ENCODE data around the gene IL12A. TPM values are rescaled to one million over a fixed set of nuclear protein-coding genes. Genes with fewer than 3 reads are reported as not detected.

Gene IL12A
- total RNA-seq, 2 donors from 2014 or later, result 0.31 to 3.9 TPM

DNA sequence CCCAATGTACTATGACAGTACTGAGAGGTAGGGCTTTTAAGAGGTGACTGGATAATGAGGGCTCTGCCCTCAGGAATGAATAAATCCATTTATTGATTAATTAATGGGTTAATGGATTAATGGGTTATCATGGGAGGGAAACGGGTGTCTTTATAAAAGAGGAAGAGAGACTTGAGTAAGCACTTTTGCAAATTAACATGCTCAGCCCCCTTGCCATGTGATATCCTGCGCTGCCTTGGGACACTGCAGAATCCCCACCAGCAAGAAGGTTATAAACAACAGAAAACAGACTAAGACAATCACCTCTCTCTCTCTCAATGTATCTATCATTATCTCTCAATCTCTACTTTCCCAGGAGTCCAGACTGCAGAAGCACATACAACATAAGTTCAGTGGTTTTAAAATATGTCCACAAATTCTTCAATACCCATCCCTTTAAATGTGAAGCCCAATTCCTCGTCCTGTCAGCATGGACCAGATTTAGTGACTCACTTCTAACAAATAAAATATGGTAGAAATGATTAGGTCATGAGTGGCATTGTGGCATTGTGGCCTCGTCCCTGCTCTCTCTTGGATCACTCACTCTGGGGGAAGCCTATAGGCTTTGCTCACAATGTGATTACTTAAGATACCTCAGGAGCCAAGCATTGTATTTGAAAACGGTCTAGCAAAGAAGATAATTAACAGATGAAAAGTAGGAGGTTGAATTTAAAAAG lies 40.0 kb upstream of the IL12A start:
- no peak for DNase-seq (ENCODE audit: low spot score)
- Histone ChIP-seq H3K9me3 (no peaks in the 10 kb centered on the region), H3K4me1 (no peaks in the 10 kb centered on the region), H3K27me3 (no peaks in the 10 kb centered on the region), H3K4me3 (no peak overlapping the region), H3K27ac (no peak overlapping the region), H3K36me3 (no peaks in the 10 kb centered on the region)
- TF ChIP-seq, protein P1, sequence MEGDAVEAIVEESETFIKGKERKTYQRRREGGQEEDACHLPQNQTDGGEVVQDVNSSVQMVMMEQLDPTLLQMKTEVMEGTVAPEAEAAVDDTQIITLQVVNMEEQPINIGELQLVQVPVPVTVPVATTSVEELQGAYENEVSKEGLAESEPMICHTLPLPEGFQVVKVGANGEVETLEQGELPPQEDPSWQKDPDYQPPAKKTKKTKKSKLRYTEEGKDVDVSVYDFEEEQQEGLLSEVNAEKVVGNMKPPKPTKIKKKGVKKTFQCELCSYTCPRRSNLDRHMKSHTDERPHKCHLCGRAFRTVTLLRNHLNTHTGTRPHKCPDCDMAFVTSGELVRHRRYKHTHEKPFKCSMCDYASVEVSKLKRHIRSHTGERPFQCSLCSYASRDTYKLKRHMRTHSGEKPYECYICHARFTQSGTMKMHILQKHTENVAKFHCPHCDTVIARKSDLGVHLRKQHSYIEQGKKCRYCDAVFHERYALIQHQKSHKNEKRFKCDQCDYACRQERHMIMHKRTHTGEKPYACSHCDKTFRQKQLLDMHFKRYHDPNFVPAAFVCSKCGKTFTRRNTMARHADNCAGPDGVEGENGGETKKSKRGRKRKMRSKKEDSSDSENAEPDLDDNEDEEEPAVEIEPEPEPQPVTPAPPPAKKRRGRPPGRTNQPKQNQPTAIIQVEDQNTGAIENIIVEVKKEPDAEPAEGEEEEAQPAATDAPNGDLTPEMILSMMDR (IDR thresholded peaks at IDR 0.05), result no peak

DNA sequence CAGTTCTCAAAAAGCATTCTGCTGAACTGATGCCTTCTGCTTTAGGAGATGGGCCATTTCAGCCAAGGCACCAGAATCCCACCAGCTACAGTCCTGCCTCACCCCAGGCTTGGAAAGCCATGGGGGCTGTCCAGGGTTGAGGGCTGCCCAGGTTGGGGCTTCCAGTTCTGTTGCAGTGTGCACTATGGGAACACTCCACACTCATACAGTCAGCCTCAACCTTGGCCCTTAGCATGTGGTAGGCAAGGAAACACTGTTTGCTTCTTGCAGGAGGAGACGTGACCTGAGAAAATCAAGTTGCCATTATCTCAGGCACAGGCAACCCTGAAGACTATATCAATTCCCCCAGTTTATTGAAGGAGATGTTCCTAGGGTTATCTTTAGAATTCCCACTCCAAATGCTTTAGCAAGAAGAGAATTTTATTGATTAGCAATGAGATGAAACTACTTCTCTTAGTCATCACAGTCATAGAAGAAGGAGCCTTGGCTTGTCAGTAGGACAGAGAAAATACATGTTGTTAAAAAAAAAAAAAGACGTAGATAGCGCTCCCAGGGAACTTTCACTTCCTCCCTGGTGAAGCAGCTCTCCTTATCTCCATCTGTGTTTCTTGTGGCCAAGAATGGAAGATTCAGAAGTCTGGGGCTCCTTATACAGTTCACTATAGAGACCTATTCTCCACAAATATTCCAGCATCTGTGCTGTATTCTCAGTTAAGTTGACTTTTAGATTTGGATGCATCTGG lies 38.3 kb upstream of the IL12A start:
- Histone ChIP-seq H3K36me3 (no peaks in the 10 kb centered on the region), H3K4me1 (no peaks in the 10 kb centered on the region), H3K27me3 (no peaks in the 10 kb centered on the region), H3K27ac (no peak overlapping the region), H3K4me3 (no peak overlapping the region), H3K9me3 (no peaks in the 10 kb centered on the region)
- TF ChIP-seq, protein P1 (IDR thresholded peaks at IDR 0.05), result no peak
- DNase-seq (ENCODE audit: low spot score), result no peak

DNA sequence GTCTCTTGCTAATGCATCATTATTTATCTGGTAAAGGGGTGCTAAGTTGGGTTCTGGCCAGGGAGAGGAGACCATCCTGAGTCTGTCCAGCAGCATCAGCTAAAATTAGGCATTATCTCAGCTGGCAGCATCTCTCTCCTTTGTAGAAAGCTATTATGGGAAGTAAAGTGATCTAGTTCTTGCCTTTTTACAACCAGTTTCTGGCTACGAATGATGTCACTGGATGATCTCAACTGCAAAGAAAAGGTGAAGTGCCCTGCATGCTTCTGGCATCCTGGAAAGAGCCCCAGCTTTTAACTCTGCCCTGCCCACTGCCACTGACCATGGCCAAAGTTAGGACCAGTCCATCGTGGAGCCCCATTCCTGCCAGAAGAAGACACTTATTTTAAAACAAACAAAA lies 37.1 kb upstream of the IL12A start:
- no peaks in the 10 kb centered on the region for H3K4me1 ChIP-seq
- H3K27me3 ChIP-seq, result no peaks in the 10 kb centered on the region
- no peaks in the 10 kb centered on the region for H3K9me3 ChIP-seq
- TF ChIP-seq, protein P1 (IDR thresholded peaks at IDR 0.05), result no peak
- no peak for DNase-seq (ENCODE audit: low spot score)
- H3K27ac ChIP-seq, result no peak overlapping the region
- H3K4me3 ChIP-seq, result no peak overlapping the region
- no peaks in the 10 kb centered on the region for H3K36me3 ChIP-seq

DNA sequence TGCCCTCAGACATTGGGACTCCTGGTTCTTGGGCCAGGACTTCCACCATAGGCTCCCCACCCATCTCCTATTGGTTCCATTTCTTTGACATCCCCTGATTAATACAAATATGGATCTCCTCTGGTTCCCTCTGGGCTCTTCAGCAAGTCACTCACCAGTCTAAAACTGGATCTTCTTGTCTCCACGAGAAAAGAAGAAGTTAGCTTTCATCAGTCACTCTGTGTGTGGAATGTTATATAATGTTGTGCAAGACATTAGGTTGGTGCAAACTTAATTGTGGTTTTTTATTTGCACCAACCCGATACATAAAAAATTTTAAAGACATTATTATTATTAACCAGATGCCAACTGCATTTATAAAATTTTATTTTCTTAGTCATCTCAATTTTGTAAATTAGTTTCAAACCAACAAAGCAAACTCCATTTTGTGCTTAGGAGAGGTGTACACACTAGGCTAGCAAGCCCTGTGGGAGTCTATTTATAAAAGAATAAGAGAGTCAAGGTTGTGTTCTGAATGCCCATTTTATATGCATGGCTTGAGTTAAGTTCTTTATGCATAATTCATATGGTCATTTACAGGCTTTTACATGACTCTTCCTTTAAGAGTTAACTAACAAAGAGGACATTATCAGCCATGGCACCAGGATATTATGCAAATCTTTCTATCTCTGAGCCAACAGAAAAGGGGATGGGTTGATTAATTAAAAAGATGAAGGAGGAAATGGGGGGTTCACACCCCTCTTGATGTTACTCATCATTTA lies 35.1 kb upstream of the IL12A start:
- Histone ChIP-seq H3K9me3 (peaks cover 0 to 5% of the 10 kb centered on the region in 2 donors), H3K36me3 (no peaks in the 10 kb centered on the region), H3K27ac (no peak overlapping the region), H3K4me3 (no peak overlapping the region), H3K27me3 (no peaks in the 10 kb centered on the region), H3K4me1 (no peaks in the 10 kb centered on the region)
- no peak for DNase-seq (ENCODE audit: low spot score)
- TF ChIP-seq, protein P1 (IDR thresholded peaks at IDR 0.05), result no peak

DNA sequence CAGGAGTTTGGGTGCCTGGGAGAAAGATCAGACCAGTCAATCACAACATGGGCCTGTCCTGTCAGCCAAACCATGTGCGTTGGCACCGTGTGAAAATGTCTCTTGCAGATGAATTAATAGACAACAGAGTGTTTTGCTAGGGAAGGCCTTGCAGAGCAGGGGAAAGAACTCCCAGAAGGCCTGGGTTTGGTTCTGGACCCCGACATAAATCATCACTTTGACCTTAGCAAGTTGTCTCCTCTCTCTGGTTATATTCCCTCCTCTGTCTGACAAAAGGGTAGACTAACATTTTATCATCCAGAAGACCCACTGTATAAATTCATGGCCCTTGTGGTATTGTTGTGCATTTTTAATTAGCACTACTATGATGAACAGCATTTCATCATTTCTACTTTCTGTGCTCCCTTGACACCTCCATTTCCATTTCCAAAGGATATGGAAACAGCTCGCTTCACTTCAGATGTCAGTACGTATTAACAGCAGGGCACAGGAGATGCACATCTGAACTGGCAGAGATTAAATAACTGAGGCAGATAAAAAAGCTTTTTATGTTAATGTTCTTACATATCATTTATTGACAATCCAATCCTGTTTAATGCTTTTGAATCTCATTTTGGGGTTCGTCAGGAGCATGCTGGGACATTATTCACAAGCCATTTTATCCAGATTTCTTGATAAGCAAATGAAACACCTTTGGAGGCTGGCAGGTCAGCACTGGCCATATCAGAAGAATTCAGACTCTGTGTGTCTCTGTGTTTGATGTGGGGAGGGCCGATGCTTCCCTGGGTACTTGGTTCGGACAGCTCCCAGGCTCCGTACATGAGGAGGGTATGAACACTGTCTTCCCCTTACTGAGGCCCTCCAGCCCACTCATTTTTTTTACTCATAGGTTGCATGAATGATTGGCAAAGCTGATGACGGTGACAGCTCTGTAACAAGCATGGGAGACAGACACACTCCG lies 28.2 kb upstream of the IL12A start:
- Histone ChIP-seq H3K36me3 (no peaks in the 10 kb centered on the region), H3K4me3 (no peak overlapping the region), H3K4me1 (no peaks in the 10 kb centered on the region), H3K27me3 (no peaks in the 10 kb centered on the region), H3K27ac (no peak overlapping the region), H3K9me3 (peaks cover 0 to 5% of the 10 kb centered on the region in 2 donors)
- DNase-seq (ENCODE audit: low spot score), result no peak
- TF ChIP-seq, protein P1 (IDR thresholded peaks at IDR 0.05), result no peak
